ENCODE measurements around the gene FES. TPM values are rescaled to one million over a fixed set of nuclear protein-coding genes. Genes with fewer than 3 reads are reported as not detected.
A peak's percentile ranks its signal among the peaks of the same experiment; 100 is the strongest.
"Not testable (repeated sequence)": the region's sequence is repeated elsewhere in the genome, so short reads cannot be mapped to it uniquely, and the experiment has no call there.

The FES gene
- total and polyA plus RNA-seq, 8 donors, result 3.9 to 26.5 (median 9.1) TPM

DNA sequence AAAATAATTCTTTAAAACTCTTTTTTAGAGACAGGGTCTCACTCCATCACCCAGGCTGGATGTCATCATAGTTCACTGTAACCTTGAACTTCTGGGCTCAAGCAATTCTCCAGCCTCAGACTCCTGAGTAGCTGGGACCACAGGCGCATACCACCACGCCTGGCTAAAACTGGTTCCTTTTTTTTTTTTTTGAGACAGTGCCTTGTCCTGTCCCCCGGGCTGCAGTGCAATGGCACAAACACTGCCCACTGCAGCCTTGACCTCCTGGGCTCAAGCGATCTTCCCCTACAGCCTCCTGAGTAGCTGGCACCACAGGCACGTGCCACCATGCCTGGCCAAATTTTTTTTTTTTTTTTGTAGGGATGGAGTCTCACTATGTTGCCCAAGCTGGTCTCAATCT lies 39.6 kb upstream of the FES start:
- no peak overlapping the region for H3K4me3 ChIP-seq
- H3K27me3 ChIP-seq, result no peaks in the 10 kb centered on the region
- no peak for DNase-seq
- WGBS, 2 donors, result 82 to 88% methylated on average over 5 of the region's 5 CpGs
- H3K36me3 ChIP-seq, result no peaks in the 10 kb centered on the region
- TF ChIP-seq, protein P1, sequence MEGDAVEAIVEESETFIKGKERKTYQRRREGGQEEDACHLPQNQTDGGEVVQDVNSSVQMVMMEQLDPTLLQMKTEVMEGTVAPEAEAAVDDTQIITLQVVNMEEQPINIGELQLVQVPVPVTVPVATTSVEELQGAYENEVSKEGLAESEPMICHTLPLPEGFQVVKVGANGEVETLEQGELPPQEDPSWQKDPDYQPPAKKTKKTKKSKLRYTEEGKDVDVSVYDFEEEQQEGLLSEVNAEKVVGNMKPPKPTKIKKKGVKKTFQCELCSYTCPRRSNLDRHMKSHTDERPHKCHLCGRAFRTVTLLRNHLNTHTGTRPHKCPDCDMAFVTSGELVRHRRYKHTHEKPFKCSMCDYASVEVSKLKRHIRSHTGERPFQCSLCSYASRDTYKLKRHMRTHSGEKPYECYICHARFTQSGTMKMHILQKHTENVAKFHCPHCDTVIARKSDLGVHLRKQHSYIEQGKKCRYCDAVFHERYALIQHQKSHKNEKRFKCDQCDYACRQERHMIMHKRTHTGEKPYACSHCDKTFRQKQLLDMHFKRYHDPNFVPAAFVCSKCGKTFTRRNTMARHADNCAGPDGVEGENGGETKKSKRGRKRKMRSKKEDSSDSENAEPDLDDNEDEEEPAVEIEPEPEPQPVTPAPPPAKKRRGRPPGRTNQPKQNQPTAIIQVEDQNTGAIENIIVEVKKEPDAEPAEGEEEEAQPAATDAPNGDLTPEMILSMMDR (IDR thresholded peaks at IDR 0.05), result no peak
- ATAC-seq, result peak in 1 of 4 donors; percentile 16
- no peak overlapping the region for H3K27ac ChIP-seq
- intact Hi-C loops (cut with DNase I), result no loop called here
- H3K9me3 ChIP-seq, result no peaks in the 10 kb centered on the region
- H3K4me1 ChIP-seq, result no peaks in the 10 kb centered on the region
- no peak for FAIRE-seq

DNA sequence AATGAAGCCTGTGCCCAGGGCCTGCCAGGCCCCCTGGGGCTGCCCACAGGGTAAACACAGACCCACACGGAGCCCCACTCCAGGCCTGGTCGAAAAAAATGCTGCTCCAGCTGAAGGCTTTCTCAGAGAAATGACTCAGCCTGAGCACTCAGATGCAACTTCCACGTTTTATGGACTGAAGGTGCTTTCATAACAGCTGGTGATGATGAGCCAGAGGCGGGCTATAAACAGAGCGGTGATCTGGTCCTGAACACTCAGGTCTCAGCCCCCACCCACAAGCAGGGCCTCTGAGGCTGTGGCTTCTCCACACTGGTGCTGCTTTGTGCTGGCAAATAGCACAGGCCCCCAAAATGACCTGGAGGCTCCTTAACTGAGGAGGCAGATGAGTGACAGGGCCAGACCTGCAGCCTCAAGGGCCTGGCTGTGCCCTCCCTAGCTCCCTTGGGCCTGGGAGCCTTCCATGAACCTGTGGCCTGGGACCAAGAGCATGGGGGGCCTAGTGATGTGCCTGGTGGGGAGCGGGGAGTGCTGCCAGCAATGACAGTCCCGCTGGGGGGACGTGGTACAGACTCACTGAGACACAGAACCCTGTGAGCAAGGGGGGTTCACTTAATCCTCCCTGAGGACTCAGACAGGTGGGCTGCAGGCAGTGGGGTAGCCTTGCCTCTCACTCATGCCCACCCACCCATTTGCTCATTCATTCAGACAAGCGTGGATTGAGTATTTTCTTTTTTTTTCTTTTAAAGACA lies 38.9 kb upstream of the FES start:
- H3K27me3 ChIP-seq, result no peaks in the 10 kb centered on the region
- H3K4me3 ChIP-seq, result no peak overlapping the region
- TF ChIP-seq, protein P1 (IDR thresholded peaks at IDR 0.05), result no peak
- no peak for DNase-seq
- 80 to 85% methylated on average over 9 of the region's 9 CpGs for WGBS, 2 donors
- peak in 3 of 4 donors; percentile 47 to 76 (median 59) for ATAC-seq
- intact Hi-C loops (cut with DNase I), result no loop called here
- no peak for FAIRE-seq
- H3K36me3 ChIP-seq, result no peaks in the 10 kb centered on the region
- no peaks in the 10 kb centered on the region for H3K9me3 ChIP-seq
- H3K4me1 ChIP-seq, result no peaks in the 10 kb centered on the region
- no peak overlapping the region for H3K27ac ChIP-seq

DNA sequence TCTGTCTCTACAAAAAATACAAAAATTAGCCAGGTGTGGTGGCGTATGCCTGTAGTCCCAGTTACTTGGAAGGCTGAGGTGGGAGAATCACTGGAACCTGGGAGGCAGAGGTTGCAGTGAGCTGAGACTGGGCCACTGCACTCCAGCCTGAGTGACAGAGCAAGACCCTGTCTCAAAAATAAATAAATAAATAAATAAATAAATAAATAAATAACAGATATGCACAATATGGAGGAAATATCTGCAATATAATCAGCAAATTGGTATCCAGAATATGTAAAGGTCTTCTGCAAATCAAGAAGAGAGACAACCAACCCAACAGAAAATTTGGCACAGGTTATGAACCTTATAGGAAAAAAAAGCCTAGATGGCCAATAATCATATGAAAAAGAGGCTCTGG lies 34.9 kb upstream of the FES start:
- H3K4me1 ChIP-seq; DNase-seq; H3K9me3 ChIP-seq; H3K27ac ChIP-seq; intact Hi-C loops (cut with DNase I); H3K36me3 ChIP-seq; FAIRE-seq; H3K27me3 ChIP-seq; H3K4me3 ChIP-seq; ATAC-seq: not testable (repeated sequence)
- 91 to 100% methylated on average over 1 of the region's 1 CpG for WGBS, 2 donors

DNA sequence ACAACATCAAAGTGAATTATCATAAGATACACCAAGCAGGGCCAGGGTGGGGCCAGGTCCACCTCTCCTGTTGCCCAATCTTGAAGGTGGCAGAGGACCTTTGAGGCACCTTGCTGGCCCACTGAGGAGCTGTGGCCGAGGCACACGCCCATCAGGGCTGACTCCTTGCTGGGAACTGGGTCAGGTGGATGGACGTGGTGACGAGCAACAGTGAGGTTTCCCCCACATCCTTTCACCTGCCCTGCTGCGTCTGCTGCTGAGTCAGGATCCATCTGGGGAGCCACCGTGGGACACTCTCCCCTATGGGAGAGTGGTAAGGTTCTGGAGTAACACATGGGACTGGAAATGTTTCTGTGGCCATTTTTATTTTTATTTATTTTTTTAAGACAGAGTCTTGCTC lies 33.2 kb upstream of the FES start:
- H3K27me3 ChIP-seq, result no peaks in the 10 kb centered on the region
- 83 to 88% methylated on average over 6 of the region's 6 CpGs for WGBS, 2 donors
- ATAC-seq, result no peak
- no peak overlapping the region for H3K4me3 ChIP-seq
- DNase-seq, result no peak
- TF ChIP-seq, protein P1 (IDR thresholded peaks at IDR 0.05), result no peak
- no peak for FAIRE-seq
- H3K36me3 ChIP-seq, result no peaks in the 10 kb centered on the region
- no peaks in the 10 kb centered on the region for H3K4me1 ChIP-seq
- H3K9me3 ChIP-seq, result no peaks in the 10 kb centered on the region
- intact Hi-C loops (cut with DNase I), result no loop called here
- no peak overlapping the region for H3K27ac ChIP-seq

DNA sequence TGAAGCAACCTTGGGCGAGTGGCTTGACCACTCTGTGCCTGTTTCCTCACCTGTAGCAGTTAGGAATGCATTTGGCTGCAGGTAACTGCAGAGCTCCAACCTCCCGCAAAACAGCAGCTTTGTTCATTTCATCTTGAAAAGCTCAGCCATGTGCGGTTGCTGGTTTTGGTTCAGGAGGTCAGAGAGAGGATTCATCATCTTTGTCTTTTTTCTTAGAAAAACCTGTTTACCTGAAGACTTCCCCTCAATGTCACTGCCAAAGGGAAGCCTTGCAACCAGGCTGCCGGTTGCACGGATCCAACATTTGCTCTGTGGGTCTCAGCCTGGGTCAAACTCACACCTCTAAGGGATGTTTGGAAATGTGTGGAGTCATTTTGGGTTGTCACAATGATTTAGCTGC lies 32.4 kb upstream of the FES start:
- no peak overlapping the region for H3K27ac ChIP-seq
- 84 to 93% methylated on average over 5 of the region's 5 CpGs for WGBS, 2 donors
- FAIRE-seq (no peak), DNase-seq (no peak), ATAC-seq (no peak)
- H3K4me1 ChIP-seq, result no peaks in the 10 kb centered on the region
- intact Hi-C loops (cut with DNase I), result no loop called here
- H3K9me3 ChIP-seq, result no peaks in the 10 kb centered on the region
- H3K27me3 ChIP-seq, result no peaks in the 10 kb centered on the region
- H3K36me3 ChIP-seq, result no peaks in the 10 kb centered on the region
- TF ChIP-seq, protein P1 (IDR thresholded peaks at IDR 0.05), result no peak
- H3K4me3 ChIP-seq, result no peak overlapping the region
